DMS53 (cell line): ENCODE data around the gene TRAPPC12.
"Not testable (repeated sequence)": the region's sequence is repeated elsewhere in the genome, so short reads cannot be mapped to it uniquely, and the experiment has no call there.

Experiments used
- DNase-seq: peaks from one replicate; lab custom pipeline; 2025; lab: John Stamatoyannopoulos, UW

The TRAPPC12 gene

DNA sequence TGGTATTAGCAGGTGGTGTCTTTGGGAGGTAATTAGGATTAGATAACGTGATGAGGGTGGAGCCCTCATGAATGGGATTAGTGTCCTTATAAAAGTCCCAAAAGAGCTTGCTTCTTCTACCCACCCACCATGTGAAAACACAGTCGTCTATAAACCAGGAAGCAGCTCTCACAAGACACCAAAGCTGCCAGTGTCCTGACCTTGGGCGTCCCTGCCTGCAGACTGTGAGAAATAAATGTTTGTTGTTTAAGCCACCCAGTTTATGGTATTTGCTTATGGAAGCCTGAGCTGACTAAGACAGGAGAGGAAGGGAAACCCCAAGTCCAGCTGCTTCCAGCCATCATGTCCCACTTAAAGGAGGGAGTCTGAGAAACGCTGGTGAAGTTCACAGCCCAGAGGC, 126.3 kb downstream of the TRAPPC12 start:
- peak; percentile 56 for DNase-seq

GRCh38 chr2:3512086-3512485, 132.6 kb downstream of the TRAPPC12 start:
- no peak for DNase-seq

DNA sequence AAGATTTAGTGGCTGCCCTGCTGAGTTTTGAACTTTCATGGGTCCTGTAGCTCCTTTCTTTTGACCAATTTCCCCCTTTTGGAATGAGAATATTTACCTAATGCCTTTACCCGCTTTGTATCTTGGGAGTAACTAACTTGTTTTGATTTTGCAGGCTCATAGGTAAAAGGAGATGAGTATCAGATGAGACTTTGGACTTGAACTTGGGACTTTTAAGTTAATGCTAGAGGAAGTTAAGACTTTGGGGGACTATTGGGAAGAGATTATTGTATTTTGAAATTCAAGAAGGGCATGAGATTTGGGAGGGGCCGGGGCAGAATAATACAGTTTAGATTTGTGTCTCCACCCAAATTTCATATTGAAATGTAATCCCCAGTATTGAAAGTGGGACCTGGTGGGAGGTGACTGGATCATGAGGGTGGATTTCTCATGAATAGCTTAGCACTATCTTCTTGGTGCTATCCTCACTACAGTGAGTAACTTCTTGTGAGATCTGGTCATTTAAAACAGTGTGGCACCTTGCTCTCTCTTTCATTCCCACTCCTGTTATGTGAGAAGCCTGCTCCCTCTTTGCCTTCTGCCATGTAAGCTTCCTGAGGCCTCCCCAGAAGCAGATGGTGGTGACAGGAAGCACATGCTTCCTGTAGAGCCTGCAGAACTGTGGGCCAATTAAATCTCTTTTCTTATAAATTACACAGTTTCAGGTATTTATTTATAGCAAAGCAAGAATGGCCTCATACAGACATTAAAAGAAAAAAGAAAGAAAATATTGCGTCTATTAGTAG, 133.7 kb downstream of the TRAPPC12 start:
- DNase-seq: no peak

DNA sequence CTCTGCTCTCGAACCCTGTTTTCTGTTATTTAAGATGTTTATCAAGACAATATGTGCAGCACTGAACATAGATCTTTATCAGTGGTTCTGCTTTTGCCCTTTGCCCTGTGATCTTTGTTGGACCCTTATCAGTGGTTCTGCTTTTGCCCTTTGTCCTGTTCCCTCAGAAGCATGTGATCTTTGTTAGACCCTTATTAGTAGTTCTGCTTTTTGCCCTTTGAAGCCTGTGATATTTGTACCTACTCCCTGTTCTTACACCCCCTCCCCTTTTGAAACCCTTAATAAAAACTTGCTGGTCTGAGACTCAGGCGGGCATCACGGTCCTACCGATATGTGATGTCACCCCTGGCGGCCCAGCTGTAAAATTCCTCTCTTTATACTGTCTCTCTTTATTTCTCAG, 135.9 kb downstream of the TRAPPC12 start:
- DNase-seq: not testable (repeated sequence)

- no peak for DNase-seq
Measured at GRCh38 chr2:3516831-3517230, 137.3 kb downstream of the TRAPPC12 start.

DNA sequence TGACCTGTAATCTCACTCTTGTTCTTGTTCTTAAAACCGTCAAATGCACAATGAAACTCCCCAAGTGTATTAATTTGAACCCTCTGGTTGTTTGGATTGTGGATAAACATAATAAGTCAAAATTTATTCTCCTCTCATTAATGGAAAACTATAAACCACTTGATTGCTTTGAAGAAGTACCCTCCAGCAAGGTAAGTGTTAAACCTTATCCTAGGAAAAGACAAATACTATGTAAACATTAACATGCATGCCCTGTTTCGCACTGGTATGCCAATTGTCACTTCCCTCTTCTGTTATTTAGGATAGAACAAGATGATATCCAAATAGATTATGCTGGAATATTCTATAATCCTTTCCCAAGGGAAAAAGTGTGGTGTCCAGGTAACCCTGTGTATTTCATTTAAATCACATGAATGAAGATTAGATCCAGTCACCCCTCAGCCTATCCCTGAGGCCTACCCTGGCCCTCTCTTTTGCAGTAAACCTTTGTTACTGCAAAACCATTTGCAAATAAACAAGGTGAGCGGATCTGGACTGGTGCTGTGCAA, 138.5 kb downstream of the TRAPPC12 start:
- DNase-seq: no peak

DNA sequence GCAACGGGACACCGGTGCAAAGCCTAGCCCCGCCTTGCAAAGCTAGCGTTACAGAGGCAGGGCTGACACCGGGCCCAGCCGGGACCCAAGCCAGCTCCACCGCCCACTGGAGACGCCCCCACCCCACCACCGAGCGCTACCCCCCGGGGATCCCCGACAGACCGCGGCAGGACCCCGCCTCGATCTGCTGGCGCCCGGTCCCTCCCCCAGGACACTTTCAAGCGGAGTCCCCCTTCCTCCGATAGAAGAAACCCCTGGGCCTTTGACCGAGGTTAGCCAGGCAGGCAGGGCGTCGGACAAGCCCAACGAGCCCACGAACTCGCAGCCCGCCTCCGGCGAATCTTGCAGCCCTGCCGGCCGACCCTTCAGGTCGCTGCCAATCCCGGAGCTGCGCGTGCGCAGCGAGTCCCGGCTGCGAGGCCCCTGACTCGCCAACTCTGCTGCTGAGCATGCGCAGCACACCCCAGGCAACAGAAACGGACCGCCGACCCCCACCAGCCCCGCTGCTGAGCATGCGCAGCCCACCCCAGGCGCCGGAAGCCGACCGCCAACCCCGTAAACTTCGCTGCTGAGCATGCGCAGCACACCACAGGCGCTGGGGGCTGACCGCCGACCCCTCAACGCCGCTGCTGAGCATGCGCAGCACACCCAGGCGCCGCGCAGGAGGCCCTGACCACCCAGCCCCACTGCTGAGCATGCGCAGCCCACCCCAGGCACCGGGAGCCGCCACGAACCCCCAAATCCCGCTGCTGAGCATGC, 139.2 kb downstream of the TRAPPC12 start:
- peak; percentile 93 for DNase-seq

GRCh38 chr2:3519255-3520205, 140.0 kb downstream of the TRAPPC12 start, which contains the start of gene ADI1:
ADI1 (minus strand) TSS chr2:3519531; CDS start chr2:3519487, 44 bp downstream.
- peak; percentile 85 for DNase-seq

DNA sequence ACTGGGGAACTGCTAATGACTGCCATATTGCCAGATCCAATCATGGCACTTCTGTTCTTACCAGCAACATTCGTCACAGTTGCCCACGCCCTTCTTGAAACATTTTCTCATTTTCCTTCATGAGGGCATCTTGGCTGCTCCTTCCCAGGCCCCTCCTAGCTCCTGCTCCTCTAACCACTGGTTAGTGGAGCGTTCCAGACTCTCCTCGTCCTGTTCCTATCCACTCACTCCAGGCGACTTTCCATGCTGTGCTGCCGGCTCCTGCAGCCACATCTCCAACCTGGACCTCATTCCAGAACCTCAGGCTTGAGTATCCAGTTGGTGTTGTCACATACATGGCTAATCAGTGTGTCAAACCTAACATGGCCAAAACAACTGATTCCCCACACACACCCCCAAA, 141.1 kb downstream of the TRAPPC12 start:
- no peak for DNase-seq

GRCh38 chr2:3522961-3523421, 143.5 kb downstream of the TRAPPC12 start:
- DNase-seq: no peak

DNA sequence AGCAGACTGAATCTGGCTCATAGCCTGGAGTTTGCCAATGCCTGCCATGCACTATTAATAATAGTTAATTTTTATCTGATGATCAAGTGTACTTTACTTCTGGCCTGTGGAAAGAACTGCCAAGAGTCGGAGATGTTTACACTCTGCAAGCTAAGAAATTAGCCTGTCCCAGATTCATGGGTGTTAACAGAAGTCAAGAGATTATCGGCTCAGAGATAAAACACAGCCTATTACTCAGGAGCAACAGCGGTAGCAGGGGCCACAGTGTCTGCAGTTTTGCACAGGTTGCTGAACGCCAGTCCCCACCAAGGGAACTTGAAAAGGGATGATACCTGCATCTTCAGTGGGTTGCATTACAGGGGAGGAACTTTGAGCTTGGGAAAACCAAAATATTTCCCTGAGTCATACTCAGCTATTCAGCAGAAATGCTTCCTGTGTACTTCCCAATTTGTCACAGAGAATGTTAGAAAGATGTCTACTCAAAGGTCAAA, 144.1 kb downstream of the TRAPPC12 start:
- no peak for DNase-seq

DNA sequence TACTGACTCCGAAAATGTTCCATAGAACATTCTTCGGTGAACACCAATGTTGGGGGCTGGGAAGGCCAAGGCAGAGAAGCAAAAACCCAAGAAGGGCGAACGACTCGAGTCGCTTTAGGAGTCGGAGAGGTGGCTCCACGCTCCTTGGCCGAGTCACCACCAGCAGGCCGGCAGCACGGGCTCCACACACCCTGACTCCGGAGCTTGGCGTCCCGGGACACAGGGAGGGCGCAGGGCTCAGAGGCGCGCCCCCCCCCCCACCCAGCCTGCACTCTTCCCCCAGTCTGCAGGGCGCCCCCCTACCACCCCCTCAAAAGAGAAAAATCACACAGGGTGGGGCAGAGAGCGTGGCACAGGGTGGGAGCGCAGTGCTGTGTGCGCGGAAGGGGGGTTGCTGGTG, 147.4 kb downstream of the TRAPPC12 start:
- no peak for DNase-seq

DNA sequence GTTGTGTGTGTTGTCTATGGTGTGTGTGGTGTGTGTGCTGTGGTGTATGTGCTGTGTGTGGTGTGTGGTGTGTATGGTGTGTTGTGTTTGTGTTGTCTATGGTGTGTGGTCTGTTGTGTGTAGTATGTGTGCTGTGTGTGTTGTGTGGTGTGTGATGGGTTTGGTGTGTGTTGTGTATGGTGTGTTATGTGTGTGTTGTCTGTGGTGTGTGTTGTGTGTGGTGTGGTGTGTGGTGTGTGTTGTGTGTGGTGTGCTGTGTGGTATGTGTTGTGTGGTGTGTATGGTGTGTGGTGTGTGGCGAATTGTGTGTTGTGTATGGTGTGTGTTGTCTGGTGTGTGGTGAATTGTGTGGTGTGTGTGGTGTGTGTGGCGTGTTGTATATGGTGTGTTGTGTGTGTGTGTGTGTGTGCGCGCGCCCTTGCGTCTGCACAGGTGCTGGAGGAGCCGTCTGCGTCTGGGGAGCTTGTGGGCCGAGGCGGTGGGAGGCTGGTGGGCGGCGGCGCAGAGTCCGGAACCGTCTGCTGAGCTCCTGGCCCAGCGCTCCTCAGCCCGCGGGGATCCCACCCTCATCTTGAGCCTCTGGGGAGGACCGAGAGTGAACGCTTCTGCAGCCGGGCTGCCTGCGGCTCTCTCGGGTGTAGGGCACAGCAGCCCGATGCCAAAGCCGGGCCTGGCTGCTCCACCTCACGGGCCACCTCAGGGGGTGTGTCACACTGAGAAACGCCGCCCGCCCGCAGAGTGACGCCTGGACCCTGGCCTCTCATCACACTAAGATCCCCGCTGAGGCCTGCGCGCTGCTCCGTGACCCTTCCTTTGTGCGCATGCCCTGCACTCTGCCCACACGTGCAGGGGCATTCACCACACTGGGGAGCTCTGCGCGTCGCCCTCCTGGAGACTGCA, 148.6 kb downstream of the TRAPPC12 start:
- peak; percentile 4 for DNase-seq
